Bronchial epithelial cell (primary cell): Measurements from ENCODE around the gene CYP27A1. TPM values are rescaled to one million over a fixed set of nuclear protein-coding genes. Genes with fewer than 3 reads are reported as not detected.

ENCODE experiments used
- DNase-seq: peaks from one replicate; pipeline ENCODE4 v3.0.0-alpha.2; 2010; ENCODE audit warnings: low read depth
- FAIRE-seq: peaks from 2 replicates; lab custom pipeline; 2011; peaks lifted over from hg19 to GRCh38; lab: Jason Lieb, UNC
- H3K27me3 ChIP-seq: 2 replicates; pipeline ENCODE4 v1.5.1; 2011; ENCODE audit warnings: low read length; ENCODE audit not compliant: control insufficient read depth, insufficient read depth
- H3K36me3 ChIP-seq: 2 replicates; pipeline ENCODE4 v1.5.1; 2011; ENCODE audit warnings: low read length; ENCODE audit not compliant: control insufficient read depth, insufficient read depth
- H3K4me3 ChIP-seq: 2 replicates; pipeline ENCODE4 v1.5.1; 2011; ENCODE audit warnings: mild to moderate bottlenecking, low read depth, low read length, control low read depth
- CTCF ChIP-seq: IDR thresholded peaks from 2 replicates; pipeline ENCODE4 v1.5.1; 2011; ENCODE audit warnings: mild to moderate bottlenecking, moderate library complexity, low read length, control low read depth, inconsistent platforms; ENCODE audit not compliant: insufficient read depth, severe bottlenecking
- total RNA-seq: library from RNA; depleted of rRNA; stranded (reverse); fragments of >200 nt; gene quantifications from 2 replicates; pipeline ENCODE4 v1.2.1, GENCODE V29; 2014

The CYP27A1 gene
- total RNA-seq, 1 donor from 2014 or later: 0.26 TPM

- TF ChIP-seq CTCF: no peak
- DNase-seq (no peak), FAIRE-seq (no peak)
- Histone ChIP-seq H3K27me3 (peaks cover 32% of the 10 kb centered on the region), H3K4me3 (no peak overlapping the region), H3K36me3 (no peaks in the 10 kb centered on the region)
These were observed 73.6 kb downstream of the CYP27A1 start for GRCh38 chr2:218855305-218856166.

- Histone ChIP-seq H3K4me3 (no peak overlapping the region), H3K36me3 (no peaks in the 10 kb centered on the region), H3K27me3 (peaks cover 40% of the 10 kb centered on the region)
- peak; percentile 79 for FAIRE-seq
- DNase-seq: no peak
- no peak for TF ChIP-seq CTCF
These were observed 74.4 kb downstream of the CYP27A1 start for GRCh38 chr2:218856167-218856895.

GRCh38 chr2:218856896-218857243, 74.9 kb downstream of the CYP27A1 start:
- no peaks in the 10 kb centered on the region for H3K36me3 ChIP-seq
- TF ChIP-seq CTCF: no peak
- peaks cover 45% of the 10 kb centered on the region for H3K27me3 ChIP-seq
- FAIRE-seq: no peak
- DNase-seq: no peak
- no peak overlapping the region for H3K4me3 ChIP-seq

- DNase-seq (no peak), FAIRE-seq (no peak)
- TF ChIP-seq CTCF: no peak
- Histone ChIP-seq H3K4me3 (no peak overlapping the region), H3K36me3 (no peaks in the 10 kb centered on the region), H3K27me3 (peaks cover 47% of the 10 kb centered on the region)
These were observed 75.6 kb downstream of the CYP27A1 start for GRCh38 chr2:218857371-218858137.

- no peak for TF ChIP-seq CTCF
- H3K4me3 ChIP-seq: no peak overlapping the region
- H3K27me3 ChIP-seq: peaks cover 50% of the 10 kb centered on the region
- H3K36me3 ChIP-seq: no peaks in the 10 kb centered on the region
- FAIRE-seq: no peak
- no peak for DNase-seq
These were observed 76.1 kb downstream of the CYP27A1 start for GRCh38 chr2:218858138-218858445.
